ENCODE measurements around the gene KRTAP27-1.

DNA sequence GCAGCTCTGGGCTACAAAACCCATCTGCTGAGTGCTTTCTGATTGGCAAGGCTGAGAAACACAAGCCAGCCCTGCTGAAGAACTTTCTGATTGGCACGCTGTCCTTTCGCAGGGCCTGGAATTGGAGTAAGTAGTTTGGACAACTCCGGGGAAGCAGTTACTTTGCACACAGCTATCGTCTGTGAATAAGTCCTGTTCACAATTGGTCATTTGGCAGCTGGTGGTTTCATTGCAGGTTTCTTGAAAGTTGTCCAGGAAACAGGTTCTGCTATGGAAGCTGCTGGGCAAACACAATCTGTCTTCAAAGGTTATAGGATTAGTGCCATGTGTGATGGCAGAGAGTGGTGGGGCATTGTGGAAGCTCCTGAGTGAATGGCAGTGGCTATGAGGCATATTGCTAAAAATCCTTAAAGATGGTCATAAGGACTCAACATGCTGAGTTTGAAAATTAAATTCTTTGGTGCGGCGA lies at the start of gene KRTAP27-1:
- no peak for TF ChIP-seq EZH2 (IDR thresholded peaks at IDR 0.05; ENCODE audit: low read length, missing control alignments)
- TF ChIP-seq, protein P1, sequence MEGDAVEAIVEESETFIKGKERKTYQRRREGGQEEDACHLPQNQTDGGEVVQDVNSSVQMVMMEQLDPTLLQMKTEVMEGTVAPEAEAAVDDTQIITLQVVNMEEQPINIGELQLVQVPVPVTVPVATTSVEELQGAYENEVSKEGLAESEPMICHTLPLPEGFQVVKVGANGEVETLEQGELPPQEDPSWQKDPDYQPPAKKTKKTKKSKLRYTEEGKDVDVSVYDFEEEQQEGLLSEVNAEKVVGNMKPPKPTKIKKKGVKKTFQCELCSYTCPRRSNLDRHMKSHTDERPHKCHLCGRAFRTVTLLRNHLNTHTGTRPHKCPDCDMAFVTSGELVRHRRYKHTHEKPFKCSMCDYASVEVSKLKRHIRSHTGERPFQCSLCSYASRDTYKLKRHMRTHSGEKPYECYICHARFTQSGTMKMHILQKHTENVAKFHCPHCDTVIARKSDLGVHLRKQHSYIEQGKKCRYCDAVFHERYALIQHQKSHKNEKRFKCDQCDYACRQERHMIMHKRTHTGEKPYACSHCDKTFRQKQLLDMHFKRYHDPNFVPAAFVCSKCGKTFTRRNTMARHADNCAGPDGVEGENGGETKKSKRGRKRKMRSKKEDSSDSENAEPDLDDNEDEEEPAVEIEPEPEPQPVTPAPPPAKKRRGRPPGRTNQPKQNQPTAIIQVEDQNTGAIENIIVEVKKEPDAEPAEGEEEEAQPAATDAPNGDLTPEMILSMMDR (conservative IDR thresholded peaks at IDR 0.05 in 1 of 2, IDR thresholded peaks at IDR 0.05 in 1 of 2; ENCODE audit: low read depth in 1 of 2, low read length in 2 of 2): no peak
